H9 (cell line): ENCODE data around the gene TMEM184A. TPM values are rescaled to one million over a fixed set of nuclear protein-coding genes. Genes with fewer than 3 reads are reported as not detected.

Experiments
- DNase-seq: peaks from one replicate; pipeline ENCODE4 v3.0.0-alpha.2; 2017
- H2AFZ ChIP-seq: one replicate; pipeline ENCODE4 v1.6.1; 2013; ENCODE audit warnings: mild to moderate bottlenecking, low read length, control low read depth, moderate library complexity
- H2AK5ac ChIP-seq: 2 replicates; pipeline ENCODE4 v1.6.1; 2013; ENCODE audit warnings: low read length, control low read depth, mixed read lengths; ENCODE audit not compliant: insufficient read length
- H2BK120ac ChIP-seq: one replicate; pipeline ENCODE4 v1.6.1; 2013; ENCODE audit warnings: low read depth, mild to moderate bottlenecking, low read length, control low read depth, inconsistent platforms; ENCODE audit not compliant: poor library complexity, severe bottlenecking
- H2BK12ac ChIP-seq: 2 replicates; pipeline ENCODE4 v1.6.1; 2013; ENCODE audit warnings: low read length, control low read depth, mixed read lengths, low read depth; ENCODE audit not compliant: insufficient read length
- H2BK15ac ChIP-seq: 2 replicates; pipeline ENCODE4 v1.6.1; 2013; ENCODE audit warnings: low read depth, low read length, control low read depth
- H2BK20ac ChIP-seq: one replicate; pipeline ENCODE4 v1.6.1; 2013; ENCODE audit warnings: low read depth, mild to moderate bottlenecking, low read length, control low read depth, inconsistent platforms; ENCODE audit not compliant: poor library complexity, severe bottlenecking
- H2BK5ac ChIP-seq: 2 replicates; pipeline ENCODE4 v1.6.1; 2013; ENCODE audit warnings: low read length, control low read depth, mixed read lengths; ENCODE audit not compliant: insufficient read length
- H3K14ac ChIP-seq: 2 replicates; pipeline ENCODE4 v1.6.1; 2013; ENCODE audit warnings: low read length, control low read depth; ENCODE audit not compliant: insufficient read depth
- H3K18ac ChIP-seq: 2 replicates; pipeline ENCODE4 v1.6.1; 2013; ENCODE audit warnings: low read depth, mild to moderate bottlenecking, mixed read lengths, low read length, control low read depth; ENCODE audit not compliant: insufficient read length
- H3K23ac ChIP-seq: 2 replicates; pipeline ENCODE4 v1.6.1; 2013; ENCODE audit warnings: low read length, control low read depth, mixed read lengths, low read depth; ENCODE audit not compliant: insufficient read length
- H3K23me2 ChIP-seq: 2 replicates; pipeline ENCODE4 v1.6.1; 2013; ENCODE audit warnings: low read depth, mild to moderate bottlenecking, mixed read lengths, low read length, control low read depth; ENCODE audit not compliant: insufficient read length, poor library complexity, severe bottlenecking
- H3K27ac ChIP-seq: 2 replicates; pipeline ENCODE4 v1.5.1; 2013; ENCODE audit warnings: low read length, control low read depth, mixed read lengths, low read depth; ENCODE audit not compliant: insufficient read length
- H3K27me3 ChIP-seq: 2 replicates; pipeline ENCODE4 v1.6.1; 2013; ENCODE audit warnings: low read length, control low read depth, inconsistent platforms; ENCODE audit not compliant: insufficient read depth
- H3K4ac ChIP-seq: 2 replicates; pipeline ENCODE4 v1.6.1; 2013; ENCODE audit warnings: low read depth, mild to moderate bottlenecking, control low read depth, inconsistent platforms, low read length, moderate library complexity
- H3K4me1 ChIP-seq: 2 replicates; pipeline ENCODE4 v1.6.1; 2013; ENCODE audit warnings: low read length, control low read depth, inconsistent platforms; ENCODE audit not compliant: insufficient read depth
- H3K4me2 ChIP-seq: 2 replicates; pipeline ENCODE4 v1.6.1; 2013; ENCODE audit warnings: low read length, control low read depth, mixed read lengths; ENCODE audit not compliant: insufficient read length, insufficient read depth
- H3K56ac ChIP-seq: 2 replicates; pipeline ENCODE4 v1.6.1; 2013; ENCODE audit warnings: low read depth, mild to moderate bottlenecking, mixed read lengths, low read length, control low read depth; ENCODE audit not compliant: insufficient read length
- H3K79me1 ChIP-seq: 2 replicates; pipeline ENCODE4 v1.6.1; 2013; ENCODE audit warnings: low read depth, mild to moderate bottlenecking, moderate library complexity, low read length, control low read depth, inconsistent platforms; ENCODE audit not compliant: insufficient read depth, poor library complexity, severe bottlenecking
- H3K79me2 ChIP-seq: 2 replicates; pipeline ENCODE4 v1.6.1; 2013; ENCODE audit warnings: low read length, control low read depth, inconsistent platforms; ENCODE audit not compliant: insufficient read depth
- H3K9ac ChIP-seq: 2 replicates; pipeline ENCODE4 v1.6.1; 2013; ENCODE audit warnings: low read length, control low read depth, mixed read lengths; ENCODE audit not compliant: insufficient read length; ENCODE audit errors: extremely low read depth
- H3K9me3 ChIP-seq: one replicate; pipeline ENCODE4 v1.6.1; 2013; ENCODE audit warnings: low read depth, low read length, inconsistent platforms; ENCODE audit not compliant: control insufficient read depth
- H3T11ph ChIP-seq: one replicate; pipeline ENCODE4 v1.6.1; 2013; ENCODE audit warnings: mild to moderate bottlenecking, low read length, control low read depth, inconsistent platforms
- H4K20me1 ChIP-seq: one replicate; pipeline ENCODE4 v1.6.1; 2013; ENCODE audit not compliant: control insufficient read depth, insufficient read length, insufficient read depth
- H4K5ac ChIP-seq: 2 replicates; pipeline ENCODE4 v1.6.1; 2013; ENCODE audit warnings: low read depth, mild to moderate bottlenecking, mixed read lengths, low read length, control low read depth; ENCODE audit not compliant: insufficient read length
- H4K8ac ChIP-seq: replicated peaks from 2 replicates; pipeline ENCODE4 v1.6.1; 2013; ENCODE audit warnings: low read length, control low read depth, mixed read lengths, low read depth; ENCODE audit not compliant: insufficient read length
- H4K91ac ChIP-seq: 2 replicates; pipeline ENCODE4 v1.6.1; 2013; ENCODE audit warnings: low read depth, mild to moderate bottlenecking, moderate library complexity, mixed read lengths, low read length, control low read depth; ENCODE audit not compliant: insufficient read length
- H3K27ac Mint-ChIP-seq, 3 experiments: 2 replicates in 2 of 3; 3 replicates in 1 of 3; pipeline ENCODE4 v1.8.0; 2020 to 2021; ENCODE audit warnings: mixed read lengths in 3 of 3, mild to moderate bottlenecking in 1 of 3, moderate library complexity in 1 of 3
- H3K27me3 Mint-ChIP-seq: 2 replicates; pipeline ENCODE4 v1.8.0; 2021; ENCODE audit warnings: low read depth, mild to moderate bottlenecking, moderate library complexity, mixed read lengths
- H3K36me3 Mint-ChIP-seq, 3 experiments: 2 replicates in 2 of 3; 3 replicates in 1 of 3; pipeline ENCODE4 v1.8.0; 2020 to 2021; ENCODE audit warnings: low read depth in 3 of 3, mixed read lengths in 3 of 3; ENCODE audit not compliant: insufficient read depth in 1 of 3
- H3K4me1 Mint-ChIP-seq, 2 experiments: 2 replicates each; pipeline ENCODE4 v1.8.0; 2020; ENCODE audit warnings: mixed read lengths in 2 of 2
- H3K4me3 Mint-ChIP-seq, 2 experiments: 2 replicates in 1 of 2; 3 replicates in 1 of 2; pipeline ENCODE4 v1.8.0; 2020 to 2021; ENCODE audit warnings: mild to moderate bottlenecking in 2 of 2, mixed read lengths in 2 of 2, moderate library complexity in 1 of 2
- H3K9me3 Mint-ChIP-seq, 2 experiments: 2 replicates in 1 of 2; 3 replicates in 1 of 2; pipeline ENCODE4 v1.8.0; 2020; ENCODE audit warnings: mild to moderate bottlenecking in 2 of 2, mixed read lengths in 2 of 2, moderate library complexity in 1 of 2
- WGBS: extraction: QIAGEN DNeasy Blood & Tissue Kit; methylation state at CpG from one replicate; pipeline ENCODE4 v1.1.7; 2013; ENCODE audit warnings: missing lambda C conversion rate, low lambda C conversion rate, mixed read lengths; ENCODE audit not compliant: insufficient read length; ENCODE audit errors: extremely low coverage; 5-methylcytosine and 5-hydroxymethylcytosine counted together
- total RNA-seq: library from RNA; stranded (reverse); gene quantifications from 2 replicates; pipeline ENCODE4 v1.2.1, GENCODE V29; 2021
- TF ChIP-seq, protein P1 (sequence below): fragments of 200-600 bp; sonication (generic); conservative IDR thresholded peaks from 3 replicates; pipeline ENCODE4 v1.8.0; 2021; ENCODE audit warnings: antibody characterized with exemption, mild to moderate bottlenecking

Gene TMEM184A
- total RNA-seq, 1 experiment from 2014 or later = 1.3 TPM

DNA sequence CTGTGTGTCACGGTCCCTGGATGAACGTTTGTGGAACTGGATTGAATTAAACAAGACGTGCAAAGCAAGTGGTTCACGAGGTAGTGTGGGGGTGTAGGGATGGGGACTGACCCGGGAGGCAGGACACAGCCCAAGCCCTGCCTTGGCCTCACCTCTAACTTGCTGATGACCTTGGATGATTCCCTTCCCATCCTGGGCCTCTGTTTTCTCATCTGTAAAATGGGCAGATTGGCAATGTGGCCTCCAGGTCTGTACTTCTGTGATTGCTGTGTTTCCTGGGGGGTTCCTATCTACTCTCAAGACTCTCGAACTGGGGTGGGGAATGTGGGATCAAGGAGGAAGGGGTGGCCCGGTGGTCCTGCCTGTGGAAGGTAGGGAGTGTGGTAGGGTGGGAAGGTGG is 19.8 kb upstream of the TMEM184A start:
- Histone ChIP-seq H2BK15ac (no peak overlapping the region), H3K56ac (no peak overlapping the region), H2AK5ac (peak overlapping the region; percentile 76), H3K9ac (no peak overlapping the region), H3K4me2 (no peak overlapping the region), H3K23ac (no peak overlapping the region), H3K9me3 (no peaks in the 10 kb centered on the region), H3K23me2 (no peaks in the 10 kb centered on the region), H3K14ac (peak overlapping the region; percentile 42; the same call in 1 of the 2 replicates), H2BK20ac (no peak overlapping the region), H2BK120ac (peak overlapping the region; percentile 8), H3K27me3 (no peaks in the 10 kb centered on the region), H2BK5ac (peak overlapping the region; percentile 62), H3K18ac (peak overlapping the region; percentile 94), H4K8ac (peak overlapping the region; percentile 8), H4K91ac (peak overlapping the region; percentile 64), H3K79me1 (no peaks in the 10 kb centered on the region), H3K79me2 (no peaks in the 10 kb centered on the region), H4K5ac (peak overlapping the region; percentile 79), H2AFZ (no peak overlapping the region), H4K20me1 (no peaks in the 10 kb centered on the region), H2BK12ac (peak overlapping the region; percentile 16), H3K27ac (peak overlapping the region; percentile 53), H3K4ac (no peak overlapping the region; the same call in 1 of the 2 replicates), H3K4me1 (peaks cover 8% of the 10 kb centered on the region; the same call in 1 of the 2 replicates), H3T11ph (no peak overlapping the region)
- peaks cover 7 to 18% (median 12%) of the 10 kb centered on the region in 3 experiments for H3K36me3 Mint-ChIP-seq
- peaks cover 8 to 12% of the 10 kb centered on the region in 2 experiments for H3K9me3 Mint-ChIP-seq
- TF ChIP-seq, protein P1, sequence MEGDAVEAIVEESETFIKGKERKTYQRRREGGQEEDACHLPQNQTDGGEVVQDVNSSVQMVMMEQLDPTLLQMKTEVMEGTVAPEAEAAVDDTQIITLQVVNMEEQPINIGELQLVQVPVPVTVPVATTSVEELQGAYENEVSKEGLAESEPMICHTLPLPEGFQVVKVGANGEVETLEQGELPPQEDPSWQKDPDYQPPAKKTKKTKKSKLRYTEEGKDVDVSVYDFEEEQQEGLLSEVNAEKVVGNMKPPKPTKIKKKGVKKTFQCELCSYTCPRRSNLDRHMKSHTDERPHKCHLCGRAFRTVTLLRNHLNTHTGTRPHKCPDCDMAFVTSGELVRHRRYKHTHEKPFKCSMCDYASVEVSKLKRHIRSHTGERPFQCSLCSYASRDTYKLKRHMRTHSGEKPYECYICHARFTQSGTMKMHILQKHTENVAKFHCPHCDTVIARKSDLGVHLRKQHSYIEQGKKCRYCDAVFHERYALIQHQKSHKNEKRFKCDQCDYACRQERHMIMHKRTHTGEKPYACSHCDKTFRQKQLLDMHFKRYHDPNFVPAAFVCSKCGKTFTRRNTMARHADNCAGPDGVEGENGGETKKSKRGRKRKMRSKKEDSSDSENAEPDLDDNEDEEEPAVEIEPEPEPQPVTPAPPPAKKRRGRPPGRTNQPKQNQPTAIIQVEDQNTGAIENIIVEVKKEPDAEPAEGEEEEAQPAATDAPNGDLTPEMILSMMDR = no peak
- H3K27ac Mint-ChIP-seq = peak overlapping the region; percentile 61 to 85 (median 80); a peak in 5 of 7 replicates
- no peak overlapping the region; a peak in 1 of 5 replicates for H3K4me3 Mint-ChIP-seq
- peaks cover 37% of the 10 kb centered on the region in 2 experiments for H3K4me1 Mint-ChIP-seq
- no peaks in the 10 kb centered on the region; the same call in 1 of the 2 replicates for H3K27me3 Mint-ChIP-seq
- no CpG with 5 or more reads among the region's 7 CpGs for WGBS
- no peak for DNase-seq
